GM21737 (cell line): ENCODE results near the gene TMEM69.
"Not testable (repeated sequence)": the region's sequence is repeated elsewhere in the genome, so short reads cannot be mapped to it uniquely, and the experiment has no call there.

Source experiments
- ATAC-seq: cut with Tn5 transposase; IDR thresholded peaks from one replicate; pipeline ENCODE4 v1.9.1; 2021; ENCODE audit warnings: mild to moderate bottlenecking, moderate library complexity; ENCODE audit not compliant: unreplicated experiment

TMEM69 gene

GRCh38 chr1:45730075-45730779 is 42.2 kb downstream of the TMEM69 start:
- ATAC-seq: no peak

- ATAC-seq: no peak
Measured at GRCh38 chr1:45730780-45731319, 42.9 kb downstream of the TMEM69 start.

GRCh38 chr1:45739137-45739536 is 51.2 kb downstream of the TMEM69 start:
- no peak for ATAC-seq

GRCh38 chr1:45739641-45740156 is 51.7 kb downstream of the TMEM69 start:
- ATAC-seq: not testable (repeated sequence)
